Fibroblast of lung (primary cell): ENCODE measurements around the gene STARD7.
"Not testable (repeated sequence)": the region's sequence is repeated elsewhere in the genome, so short reads cannot be mapped to it uniquely, and the experiment has no call there.

Source experiments
- CTCF ChIP-seq, 2 donors: IDR thresholded peaks in 1 of 2; conservative IDR thresholded peaks in 1 of 2; 1 replicate in 1 of 2; 2 replicates in 1 of 2; pipeline ENCODE4 v1.5.1; 2011 to 2012; ENCODE audit warnings: low read length in 2 of 2, control low read depth in 1 of 2, inconsistent platforms in 1 of 2, low read depth in 1 of 2, mild to moderate bottlenecking in 1 of 2
- EZH2 ChIP-seq: IDR thresholded peaks from 2 replicates; pipeline ENCODE4 v1.5.1; 2012; ENCODE audit warnings: low read length, control low read depth, mild to moderate bottlenecking; ENCODE audit errors: missing control alignments

- TF ChIP-seq CTCF (conservative IDR thresholded peaks at IDR 0.05 in 1 of 2, IDR thresholded peaks at IDR 0.05 in 1 of 2; ENCODE audit: low read depth in 1 of 2, low read length in 2 of 2); EZH2: not testable (repeated sequence)
Observed at GRCh38 chr2:96221106-96221505, 12.5 kb upstream of the STARD7 start.
